ENCODE data around the gene FAM13A. TPM values are rescaled to one million over a fixed set of nuclear protein-coding genes. Genes with fewer than 3 reads are reported as not detected.

FAM13A gene
- total and polyA plus RNA-seq, 2 donors (not counting 1 experiment from before 2014, with no cell fraction given) = 0.51 to 2.1 TPM

- H3K4me3 Mint-ChIP-seq = no peak overlapping the region
- H3K4me1 Mint-ChIP-seq = no peaks in the 10 kb centered on the region
- intact Hi-C loops (cut with micrococcal nuclease) = no loop called here
- Histone ChIP-seq H3K27ac (ENCODE audit: low read length in 2 of 2) (no peak overlapping the region), H3K9ac (ENCODE audit: low read length) (no peak overlapping the region), H2AFZ (ENCODE audit: insufficient read depth, low read depth, low read length, poor library complexity, severe bottlenecking) (no peak overlapping the region), H3K4me1 (ENCODE audit: control insufficient read depth in 2 of 2, insufficient read depth in 2 of 2, low read length in 2 of 2) (no peaks in the 10 kb centered on the region), H3K9me3 (ENCODE audit: control extremely low read depth in 1 of 3, control insufficient read depth in 2 of 3, insufficient read depth in 1 of 3, low read length in 2 of 3) (no peaks in the 10 kb centered on the region), H3K36me3 (replicated peaks in 1 of 2; ENCODE audit: control extremely low read depth in 1 of 2, control insufficient read depth in 1 of 2, extremely low read depth in 1 of 2, insufficient read depth in 2 of 2, low read length in 1 of 2) (no peaks in the 10 kb centered on the region), H3K4me3 (ENCODE audit: control extremely low read depth in 1 of 5, extremely low read depth in 1 of 5, insufficient read depth in 1 of 5, low read depth in 2 of 5, low read length in 4 of 5) (no peak overlapping the region), H3K79me2 (ENCODE audit: control insufficient read depth, insufficient read depth, low read length) (no peaks in the 10 kb centered on the region), H3K27me3 (replicated peaks in 1 of 4; ENCODE audit: control extremely low read depth in 1 of 4, control insufficient read depth in 3 of 4, insufficient read depth in 4 of 4, low read length in 3 of 4) (no peaks in the 10 kb centered on the region), H4K20me1 (ENCODE audit: control insufficient read depth, insufficient read depth, low read length, poor library complexity, severe bottlenecking) (no peaks in the 10 kb centered on the region), H3K4me2 (replicated peaks; ENCODE audit: low read depth, low read length, poor library complexity, severe bottlenecking) (no peak overlapping the region)
- ChIA-PET POLR2A (no interaction called here), CTCF (interaction anchor here (1.6 kb wide), 1 partner anchor 10 kb away, joined by 4 read pairs; no protein-coding TSS in a partner anchor)
- WGBS (ENCODE audit: insufficient coverage) = no CpG with 5 or more reads among the region's 1 CpG
- no peaks in the 10 kb centered on the region for H3K27me3 Mint-ChIP-seq
- no peak for ATAC-seq (ENCODE audit: low read depth)
- H3K9me3 Mint-ChIP-seq (ENCODE audit: insufficient read depth) = no peaks in the 10 kb centered on the region
- H3K27ac Mint-ChIP-seq = no peak overlapping the region
- TF ChIP-seq EZH2 (IDR thresholded peaks at IDR 0.05; ENCODE audit: borderline replicate concordance, insufficient read depth, low read depth, low read length, poor library complexity, severe bottlenecking) = no peak
- no peak for TF ChIP-seq CTCF (IDR thresholded peaks at IDR 0.05)
- DNase-seq = no peak
Measured at GRCh38 chr4:88989990-88990389, 67.0 kb downstream of the FAM13A start.

GRCh38 chr4:88985088-88985773, 71.8 kb downstream of the FAM13A start:
- POLR2A ChIA-PET = no interaction called here
- H3K27me3 ChIP-seq (replicated peaks in 1 of 4; ENCODE audit: control extremely low read depth in 1 of 4, control insufficient read depth in 3 of 4, insufficient read depth in 4 of 4, low read length in 3 of 4) = no peaks in the 10 kb centered on the region
- intact Hi-C loops (cut with micrococcal nuclease) = no loop called here
- no peaks in the 10 kb centered on the region for H3K9me3 ChIP-seq (ENCODE audit: control extremely low read depth in 1 of 3, control insufficient read depth in 2 of 3, insufficient read depth in 1 of 3, low read length in 2 of 3)
- Mint-ChIP-seq H3K27me3 (no peaks in the 10 kb centered on the region), H3K4me1 (no peaks in the 10 kb centered on the region), H3K9me3 (ENCODE audit: insufficient read depth) (no peaks in the 10 kb centered on the region), H3K4me3 (no peak overlapping the region), H3K27ac (no peak overlapping the region)
- H3K79me2 ChIP-seq (ENCODE audit: control insufficient read depth, insufficient read depth, low read length) = no peaks in the 10 kb centered on the region
- no peak overlapping the region for H3K4me2 ChIP-seq (replicated peaks; ENCODE audit: low read depth, low read length, poor library complexity, severe bottlenecking)
- ATAC-seq (ENCODE audit: low read depth) (no peak), DNase-seq (no peak)
- H3K36me3 ChIP-seq (replicated peaks in 1 of 2; ENCODE audit: control extremely low read depth in 1 of 2, control insufficient read depth in 1 of 2, extremely low read depth in 1 of 2, insufficient read depth in 2 of 2, low read length in 1 of 2) = no peaks in the 10 kb centered on the region
- no peaks in the 10 kb centered on the region for H4K20me1 ChIP-seq (ENCODE audit: control insufficient read depth, insufficient read depth, low read length, poor library complexity, severe bottlenecking)
- 100% methylated on average over 3 of the region's 5 CpGs for WGBS (ENCODE audit: insufficient coverage)
- CTCF ChIA-PET = no interaction called here
- TF ChIP-seq EZH2 (IDR thresholded peaks at IDR 0.05; ENCODE audit: borderline replicate concordance, insufficient read depth, low read depth, low read length, poor library complexity, severe bottlenecking) (no peak), CTCF (IDR thresholded peaks at IDR 0.05) (no peak)
- no peak overlapping the region for H2AFZ ChIP-seq (ENCODE audit: insufficient read depth, low read depth, low read length, poor library complexity, severe bottlenecking)
- H3K27ac ChIP-seq (ENCODE audit: low read length in 2 of 2) = no peak overlapping the region
- no peak overlapping the region for H3K4me3 ChIP-seq (ENCODE audit: control extremely low read depth in 1 of 5, extremely low read depth in 1 of 5, insufficient read depth in 1 of 5, low read depth in 2 of 5, low read length in 4 of 5)
- no peaks in the 10 kb centered on the region for H3K4me1 ChIP-seq (ENCODE audit: control insufficient read depth in 2 of 2, insufficient read depth in 2 of 2, low read length in 2 of 2)
- H3K9ac ChIP-seq (ENCODE audit: low read length) = no peak overlapping the region
